IMR-90 (cell line): Measurements from ENCODE around the gene SMIM44. TPM values are rescaled to one million over a fixed set of nuclear protein-coding genes. Genes with fewer than 3 reads are reported as not detected.

Experiments used
- ATAC-seq: fragments of 200-7000 bp; cut with Tn5 transposase; 2 replicates; pipeline ENCODE4 v1.9.1; 2020; ENCODE audit warnings: low read depth, mild to moderate bottlenecking, moderate library complexity
- BruUV-seq: library from RNA; stranded (reverse); fragments of 400-500 nt; replicated peaks from 2 replicates; lab custom pipeline; 2021; lab: Mats Ljungman, UMichigan
- CTCF ChIA-PET: fragments of 300-600 bp; formaldehyde crosslinking; extraction: SDS; loops from one replicate; lab custom pipeline; 2021; ENCODE audit warnings: antibody characterized with exemption; lab: Yijun Ruan, JAX
- POLR2A ChIA-PET: fragments of 300-600 bp; sonication (Branson Sonifier 250); formaldehyde crosslinking; loops from one replicate; lab custom pipeline; 2022; ENCODE audit warnings: antibody characterized with exemption; ENCODE audit not compliant: unreplicated experiment; lab: Charles Lee
- DNase-seq: peaks from one replicate; pipeline ENCODE4 v3.0.0; 2013
- H2AFZ ChIP-seq: replicated peaks from 2 replicates; pipeline ENCODE3; 2013; ENCODE audit warnings: low read length, mild to moderate bottlenecking; ENCODE audit not compliant: poor library complexity
- H2AK5ac ChIP-seq: 2 replicates; pipeline ENCODE4 v1.6.1; 2013; ENCODE audit warnings: low read depth, low read length, inconsistent platforms
- H2AK9ac ChIP-seq: replicated peaks from 2 replicates; pipeline ENCODE3; 2013; ENCODE audit warnings: mild to moderate bottlenecking, low read depth, low read length, moderate library complexity; ENCODE audit not compliant: poor library complexity
- H2BK120ac ChIP-seq: 2 replicates; pipeline ENCODE4 v1.6.1; 2013; ENCODE audit warnings: low read depth, low read length, inconsistent platforms
- H2BK15ac ChIP-seq: 3 replicates; pipeline ENCODE4 v1.6.1; 2013; ENCODE audit warnings: low read depth, low read length, inconsistent platforms
- H2BK20ac ChIP-seq: 2 replicates; pipeline ENCODE4 v1.6.1; 2013; ENCODE audit warnings: low read depth, mild to moderate bottlenecking, inconsistent platforms, low read length, moderate library complexity
- H2BK5ac ChIP-seq: 2 replicates; pipeline ENCODE4 v1.6.1; 2013; ENCODE audit warnings: mild to moderate bottlenecking, low read depth, low read length, inconsistent platforms; ENCODE audit not compliant: poor library complexity, severe bottlenecking
- H3K14ac ChIP-seq: replicated peaks from 2 replicates; pipeline ENCODE4 v1.6.1; 2013; ENCODE audit warnings: low read depth, low read length, inconsistent platforms
- H3K18ac ChIP-seq: 2 replicates; pipeline ENCODE4 v1.6.1; 2013; ENCODE audit warnings: low read depth, low read length, control low read depth
- H3K23ac ChIP-seq: 2 replicates; pipeline ENCODE4 v1.6.1; 2013; ENCODE audit warnings: low read depth, low read length, inconsistent platforms
- H3K27ac ChIP-seq: 2 replicates; pipeline ENCODE4 v1.5.1; 2013; ENCODE audit warnings: mild to moderate bottlenecking, control low read depth, low read length; ENCODE audit not compliant: insufficient read depth
- H3K27me3 ChIP-seq: 2 replicates; pipeline ENCODE4 v1.6.1; 2013; ENCODE audit warnings: low read length; ENCODE audit not compliant: control insufficient read depth, insufficient read depth
- H3K36me3 ChIP-seq: 2 replicates; pipeline ENCODE4 v1.6.1; 2013; ENCODE audit warnings: low read length, mixed read lengths; ENCODE audit not compliant: control insufficient read depth, insufficient read depth
- H3K4ac ChIP-seq: 2 replicates; pipeline ENCODE4 v1.6.1; 2013; ENCODE audit warnings: low read depth, low read length, inconsistent platforms
- H3K4me1 ChIP-seq: 2 replicates; pipeline ENCODE4 v1.6.1; 2013; ENCODE audit warnings: low read length, mixed read lengths; ENCODE audit not compliant: control insufficient read depth, insufficient read depth
- H3K4me2 ChIP-seq: 2 replicates; pipeline ENCODE4 v1.6.1; 2013; ENCODE audit warnings: low read depth, mild to moderate bottlenecking, control low read depth, low read length, moderate library complexity
- H3K4me3 ChIP-seq: 2 replicates; pipeline ENCODE4 v1.5.1; 2013; ENCODE audit warnings: low read depth, mild to moderate bottlenecking, control low read depth, low read length, moderate library complexity; ENCODE audit not compliant: insufficient read depth
- H3K56ac ChIP-seq: 2 replicates; pipeline ENCODE4 v1.6.1; 2013; ENCODE audit warnings: low read length, inconsistent platforms; ENCODE audit not compliant: insufficient read depth; ENCODE audit errors: extremely low read depth
- H3K79me1 ChIP-seq, 2 experiments: 2 replicates each; pipeline ENCODE4 v1.6.1; 2013; ENCODE audit warnings: low read length in 2 of 2, inconsistent platforms in 1 of 2, low read depth in 1 of 2
- H3K9ac ChIP-seq: 2 replicates; pipeline ENCODE4 v1.6.1; 2013; ENCODE audit warnings: low read depth, low read length, control low read depth
- H3K9me1 ChIP-seq: 2 replicates; pipeline ENCODE4 v1.6.1; 2013; ENCODE audit warnings: low read length, inconsistent platforms; ENCODE audit not compliant: insufficient read depth
- H3K9me3 ChIP-seq: 2 replicates; pipeline ENCODE4 v1.6.1; 2013; ENCODE audit warnings: low read length; ENCODE audit not compliant: control insufficient read depth, insufficient read depth
- H4K20me1 ChIP-seq: 2 replicates; pipeline ENCODE4 v1.6.1; 2013; ENCODE audit warnings: low read length, inconsistent platforms; ENCODE audit not compliant: insufficient read depth
- H4K5ac ChIP-seq: 2 replicates; pipeline ENCODE4 v1.6.1; 2013; ENCODE audit warnings: mild to moderate bottlenecking, low read depth, low read length, control low read depth
- H4K8ac ChIP-seq, 2 experiments: 2 replicates each; pipeline ENCODE4 v1.6.1; 2013; ENCODE audit warnings: low read depth in 2 of 2, low read length in 2 of 2, control low read depth in 1 of 2, inconsistent platforms in 1 of 2
- H4K91ac ChIP-seq: 2 replicates; pipeline ENCODE4 v1.6.1; 2013; ENCODE audit warnings: low read depth, low read length, inconsistent platforms; ENCODE audit not compliant: insufficient read depth
- BHLHE40 ChIP-seq: fragments of 150-350 bp; IDR thresholded peaks from 2 replicates; pipeline ENCODE4 v1.6.1; 2016; ENCODE audit warnings: mild to moderate bottlenecking, low read depth, low read length
- NFE2L2 ChIP-seq: fragments of 150-350 bp; IDR thresholded peaks from 2 replicates; pipeline ENCODE4 v1.6.1; 2016; ENCODE audit warnings: low read depth, mild to moderate bottlenecking, low read length
- RCOR1 ChIP-seq: IDR thresholded peaks from 2 replicates; pipeline ENCODE4 v1.6.1; 2012; ENCODE audit warnings: mild to moderate bottlenecking, low read length, improper control_type of control experiment; ENCODE audit not compliant: insufficient replicate concordance
- RFX5 ChIP-seq: IDR thresholded peaks from 2 replicates; pipeline ENCODE4 v1.8.0; 2012; ENCODE audit warnings: low read depth, mild to moderate bottlenecking, low read length, moderate library complexity
- SMC3 ChIP-seq: fragments of 150-350 bp; IDR thresholded peaks from 2 replicates; pipeline ENCODE4 v1.6.1; 2016; ENCODE audit warnings: low read depth, mild to moderate bottlenecking, antibody characterized with exemption, low read length, moderate library complexity
- WGBS, 2 experiments: methylation state at CpG; one replicate each; pipeline versions ENCODE4 v1.1.5 to v1.1.7; 2013; ENCODE audit warnings: missing lambda C conversion rate in 2 of 2; ENCODE audit not compliant: insufficient read length in 1 of 2; ENCODE audit errors: extremely low coverage in 2 of 2; 5-methylcytosine and 5-hydroxymethylcytosine counted together
- dilution Hi-C: fragments of 300-500 bp; cut with HindIII; formaldehyde crosslinking; loops from one replicate; pipeline ENCODE4 v1.14.3; 2018; ENCODE audit warnings: low sequenced_read_pairs; ENCODE audit not compliant: unreplicated experiment
- in situ Hi-C: fragments of 300-500 bp; cut with MboI; formaldehyde crosslinking; loops from 3 replicates; pipeline ENCODE4 v1.14.3; 2019; ENCODE audit warnings: low sequenced_read_pairs, inconsistent platforms, mixed read lengths
- intact Hi-C: fragments of 100-400 bp; cut with micrococcal nuclease; formaldehyde crosslinking; loops from 2 replicates; pipeline ENCODE4 v1.10.0; 2022
- polyA plus RNA-seq, 3 experiments: library from polyadenylated mRNA; depleted of rRNA; stranded (reverse); fragments of >200 nt; gene quantifications; 2 replicates each; pipeline ENCODE4 v1.2.3, GENCODE V29; 2012; ENCODE audit warnings: low replicate concordance in 1 of 3
- total RNA-seq: library from RNA; depleted of rRNA; stranded (reverse); fragments of >200 nt; gene quantifications from 2 replicates; pipeline ENCODE4 v1.2.3, GENCODE V29; 2012
- TF ChIP-seq, protein P1 (sequence below): fragments of 150-350 bp; IDR thresholded peaks from 2 replicates; pipeline ENCODE4 v1.6.1; 2017; ENCODE audit warnings: mild to moderate bottlenecking, antibody characterized with exemption, low read length, low read depth

Gene SMIM44
- total and polyA plus RNA-seq, 2 of the 4 experiments (the other 2 are of a cell fraction), result not detected

- Histone ChIP-seq H3K27me3 (no peaks in the 10 kb centered on the region), H3K4me2 (no peak overlapping the region), H3K79me1 (peaks cover 0 to 4% of the 10 kb centered on the region in 2 experiments; a peak in 1 of 4 replicates), H3K56ac (no peak overlapping the region), H3K36me3 (peaks cover 26% of the 10 kb centered on the region), H2AK9ac (no peak overlapping the region), H3K9me1 (no peaks in the 10 kb centered on the region), H2BK5ac (no peak overlapping the region), H3K4me3 (no peak overlapping the region), H2AFZ (no peak overlapping the region), H2BK15ac (no peak overlapping the region), H3K18ac (no peak overlapping the region), H3K23ac (no peak overlapping the region), H3K9me3 (no peaks in the 10 kb centered on the region), H3K4me1 (no peaks in the 10 kb centered on the region), H4K5ac (no peak overlapping the region), H3K14ac (no peak overlapping the region), H2AK5ac (no peak overlapping the region), H2BK20ac (no peak overlapping the region), H3K4ac (no peak overlapping the region), H4K8ac (no peak overlapping the region), H3K9ac (no peak overlapping the region), H3K27ac (no peak overlapping the region), H4K20me1 (no peaks in the 10 kb centered on the region), H4K91ac (no peak overlapping the region), H2BK120ac (no peak overlapping the region)
- intact Hi-C loops (no loop called here), dilution Hi-C loops (no loop called here), in situ Hi-C loops (loop anchor here (25.0 kb wide), 1 partner anchor 529 kb away; no protein-coding TSS in a partner anchor)
- no TSS peak for BruUV-seq
- ChIA-PET POLR2A (no interaction called here), CTCF (no interaction called here)
- TF ChIP-seq NFE2L2 (no peak), RFX5 (no peak), BHLHE40 (no peak), SMC3 (no peak), RCOR1 (no peak)
- TF ChIP-seq, protein P1, sequence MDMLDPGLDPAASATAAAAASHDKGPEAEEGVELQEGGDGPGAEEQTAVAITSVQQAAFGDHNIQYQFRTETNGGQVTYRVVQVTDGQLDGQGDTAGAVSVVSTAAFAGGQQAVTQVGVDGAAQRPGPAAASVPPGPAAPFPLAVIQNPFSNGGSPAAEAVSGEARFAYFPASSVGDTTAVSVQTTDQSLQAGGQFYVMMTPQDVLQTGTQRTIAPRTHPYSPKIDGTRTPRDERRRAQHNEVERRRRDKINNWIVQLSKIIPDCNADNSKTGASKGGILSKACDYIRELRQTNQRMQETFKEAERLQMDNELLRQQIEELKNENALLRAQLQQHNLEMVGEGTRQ, result no peak
- no peak for ATAC-seq
- WGBS, 2 experiments, result 95% methylated on average over 39 of the region's 55 CpGs; no CpG with 5 or more reads in 1 of the 2 experiments
- no peak for DNase-seq
These were observed 8.3 kb upstream of the SMIM44 start for GRCh38 chr19:3491396-3492119.
